Lower leg skin (tissue), 3 donors: ENCODE measurements around the gene TOMM34.

Experiments used
- CTCF ChIP-seq, 3 donors: fragments of 450-650 bp; IDR thresholded peaks; one replicate each; pipeline ENCODE4 v1.5.1; 2016; ENCODE audit warnings: antibody characterized with exemption in 3 of 3, mild to moderate bottlenecking in 3 of 3, moderate library complexity in 2 of 3
- POLR2A ChIP-seq, 2 donors: fragments of 450-650 bp; IDR thresholded peaks; one replicate each; pipeline ENCODE4 v1.6.1; 2016 to 2017; ENCODE audit warnings: antibody characterized with exemption in 2 of 2, mild to moderate bottlenecking in 1 of 2, moderate library complexity in 1 of 2

- TF ChIP-seq CTCF (IDR thresholded peaks at IDR 0.05) (peak in 1 of 3 donors; percentile 42), POLR2A (IDR thresholded peaks at IDR 0.05) (no peak)
Measured at GRCh38 chr20:44911264-44911921, 48.8 kb downstream of the TOMM34 start.
